GM18505 (cell line): Measurements from ENCODE around the gene ISYNA1.

ENCODE experiments used
- ATAC-seq: cut with Tn5 transposase; IDR thresholded peaks from one replicate; pipeline ENCODE4 v1.9.1; 2021; ENCODE audit not compliant: unreplicated experiment
- POLR2A ChIP-seq: IDR thresholded peaks from 4 replicates; pipeline ENCODE4 v1.6.1; 2011; ENCODE audit warnings: borderline replicate concordance; ENCODE audit not compliant: insufficient read depth, insufficient read length; ENCODE audit errors: extremely low read depth

Gene ISYNA1

DNA sequence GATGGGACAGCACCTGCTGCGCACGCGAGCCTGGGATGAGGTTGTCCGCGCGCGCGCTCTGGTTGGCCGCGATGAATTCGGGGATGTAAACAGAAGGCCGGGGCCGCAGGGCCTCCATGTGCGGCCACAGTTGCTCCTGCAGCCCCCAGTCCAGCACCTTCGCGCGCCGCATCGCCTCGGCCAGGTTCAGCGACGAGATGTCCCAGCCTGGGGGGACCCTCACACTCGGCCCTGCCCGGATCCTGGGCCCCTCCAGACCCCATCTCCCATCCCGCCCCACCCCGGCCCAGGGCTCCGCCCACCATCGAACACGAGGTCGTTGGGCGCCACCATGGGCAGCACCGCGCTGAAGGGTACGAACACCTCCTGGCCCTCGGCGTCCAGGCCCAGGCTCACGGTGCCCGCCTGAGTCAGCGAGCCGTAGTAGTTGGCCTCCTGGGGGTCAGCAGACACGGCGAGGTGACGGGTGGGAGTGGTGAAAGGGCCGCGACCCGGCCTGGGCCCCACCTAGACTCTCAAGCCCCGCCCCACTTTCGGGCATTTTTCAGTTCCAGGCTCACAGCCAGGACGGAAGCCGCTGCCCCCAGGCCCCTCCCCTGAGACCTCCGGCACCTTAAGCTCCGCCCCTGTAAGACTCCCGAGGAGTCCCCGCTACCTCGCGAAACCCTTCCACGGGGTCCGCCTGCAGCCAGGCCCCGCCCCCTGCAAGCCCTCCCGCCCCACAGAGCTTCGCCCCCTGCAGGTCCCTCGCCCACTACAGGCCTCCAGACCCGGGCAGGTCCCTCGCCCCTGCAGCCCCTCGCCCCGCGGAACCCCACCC, 1.1 kb downstream of the ISYNA1 start:
- ATAC-seq, result peak; percentile 43
- TF ChIP-seq POLR2A, result no peak

DNA sequence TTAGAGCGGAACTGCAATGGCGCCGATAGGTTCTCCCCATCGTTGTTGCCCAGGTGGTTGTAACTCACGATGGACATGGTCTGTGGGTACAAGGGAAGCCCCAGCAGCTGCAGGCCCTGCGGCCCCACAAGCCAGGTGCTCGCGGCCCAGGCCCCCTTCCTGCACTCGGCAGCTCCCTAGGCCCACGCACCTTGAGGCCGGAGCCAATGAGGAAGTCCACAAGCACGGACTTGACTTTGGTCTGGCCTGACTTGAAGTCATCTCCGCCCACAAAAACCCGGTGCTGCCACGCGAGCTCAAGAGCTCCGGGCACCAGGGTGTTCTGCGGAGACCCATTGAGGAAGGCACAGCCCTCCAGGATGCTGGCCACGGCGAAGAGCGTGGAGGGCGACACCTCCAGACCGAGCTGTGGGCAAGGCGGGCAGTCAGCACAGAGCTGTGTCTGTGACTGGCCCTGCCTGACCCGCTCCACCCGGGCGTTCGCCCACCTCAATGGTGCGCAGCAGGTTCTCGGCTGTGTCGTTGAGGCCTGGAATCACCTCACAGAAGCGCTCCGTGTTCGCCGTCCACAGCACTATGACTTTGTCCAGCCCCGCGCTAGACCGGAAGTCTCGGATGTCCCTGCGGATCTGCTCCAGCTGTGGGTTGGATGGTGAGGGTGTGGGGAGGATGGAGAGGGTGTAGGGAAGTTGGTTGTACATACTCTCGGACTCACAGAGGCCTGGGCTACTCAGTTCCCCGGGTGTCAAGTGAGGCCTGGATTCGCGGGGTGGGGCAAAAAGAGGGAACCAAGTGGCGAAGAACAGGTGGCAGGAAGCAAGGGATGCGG, 1.9 kb downstream of the ISYNA1 start:
- no peak for TF ChIP-seq POLR2A
- no peak for ATAC-seq

- ATAC-seq, result no peak
- TF ChIP-seq POLR2A, result no peak
These were observed 2.6 kb downstream of the ISYNA1 start for GRCh38 chr19:18435178-18435841.

GRCh38 chr19:18434411-18435175, 3.3 kb downstream of the ISYNA1 start:
- ATAC-seq, result no peak
- no peak for TF ChIP-seq POLR2A

- TF ChIP-seq POLR2A, result no peak
- no peak for ATAC-seq
These were observed 4.1 kb downstream of the ISYNA1 start for GRCh38 chr19:18433735-18434398.

DNA sequence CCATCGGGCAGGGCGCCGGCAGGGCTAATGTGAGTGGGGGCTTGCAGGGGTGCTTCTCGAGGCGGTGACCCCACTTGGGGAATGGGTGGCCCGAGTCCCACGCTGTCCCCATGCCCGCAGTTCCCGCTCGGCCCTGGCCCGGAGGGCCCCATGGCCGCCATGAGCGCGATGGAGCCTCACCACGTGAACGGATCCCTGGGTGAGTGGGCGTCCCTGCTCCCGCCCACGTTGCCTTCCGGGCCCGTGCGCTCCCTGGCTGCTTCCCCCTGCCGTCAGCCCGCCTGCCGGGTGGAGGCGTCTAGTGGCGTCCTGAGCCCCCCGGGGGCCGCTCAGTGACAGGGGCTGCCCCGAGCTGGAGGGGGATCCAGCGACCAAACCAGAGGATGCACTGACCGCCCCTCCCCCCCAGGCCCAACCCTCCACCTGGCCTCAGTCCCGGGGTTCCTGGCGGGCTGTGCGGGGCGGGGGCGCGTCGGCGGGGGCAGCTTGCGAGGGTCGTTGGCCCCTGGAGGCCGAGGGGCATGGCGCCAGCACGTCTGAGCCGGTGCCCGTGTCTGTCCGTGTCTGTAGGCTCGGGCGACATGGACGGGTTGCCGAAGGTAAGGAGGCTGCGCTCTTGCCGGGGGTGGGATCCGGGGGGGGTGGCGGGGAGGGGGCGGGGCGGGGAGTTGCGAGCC, 4.8 kb downstream of the ISYNA1 start:
- TF ChIP-seq POLR2A, result peak; percentile 64
- ATAC-seq, result no peak

GRCh38 chr19:18432275-18433014, 5.5 kb downstream of the ISYNA1 start:
- no peak for ATAC-seq
- TF ChIP-seq POLR2A, result no peak

DNA sequence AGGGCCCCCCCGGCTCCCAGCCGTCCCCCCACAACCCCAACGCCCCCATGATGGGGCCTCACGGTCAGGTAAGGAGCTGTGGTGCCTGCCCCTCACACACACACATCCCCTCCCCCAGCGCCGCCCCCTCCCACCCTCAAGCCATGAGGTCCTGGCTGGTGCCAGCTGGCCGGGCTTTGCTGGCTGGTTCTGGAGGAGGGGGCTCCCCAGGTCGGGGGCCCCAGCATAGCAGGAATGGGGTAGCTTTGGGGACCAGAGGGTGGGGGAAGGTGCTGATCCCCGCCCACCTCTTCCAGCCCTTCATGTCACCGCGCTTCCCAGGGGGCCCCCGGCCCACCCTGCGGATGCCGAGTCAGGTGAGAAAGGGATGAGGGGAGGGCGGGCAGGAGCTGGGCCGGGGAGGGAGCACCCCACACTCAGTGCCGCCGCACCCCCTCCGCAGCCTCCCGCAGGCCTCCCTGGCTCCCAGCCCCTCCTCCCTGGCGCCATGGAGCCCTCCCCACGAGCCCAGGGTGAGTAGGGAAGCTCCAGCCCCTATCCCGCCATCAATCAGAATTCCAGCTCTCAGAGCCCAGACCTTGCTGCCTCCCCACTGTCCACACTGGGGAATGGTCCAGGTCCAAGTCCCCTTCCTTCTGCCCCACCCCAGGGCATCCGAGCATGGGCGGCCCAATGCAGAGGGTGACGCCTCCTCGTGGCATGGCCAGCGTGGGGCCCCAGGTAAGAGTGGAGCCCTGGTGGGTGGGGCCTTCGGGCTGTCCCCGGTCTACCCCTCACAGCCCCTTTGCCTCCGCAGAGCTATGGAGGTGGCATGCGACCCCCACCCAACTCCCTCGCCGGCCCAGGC, 6.4 kb downstream of the ISYNA1 start:
- no peak for TF ChIP-seq POLR2A
- no peak for ATAC-seq

- TF ChIP-seq POLR2A, result no peak
- no peak for ATAC-seq
These were observed 7.4 kb downstream of the ISYNA1 start for GRCh38 chr19:18430417-18431144.
